ENCODE measurements around the gene AGPAT2. TPM values are rescaled to one million over a fixed set of nuclear protein-coding genes. Genes with fewer than 3 reads are reported as not detected.

AGPAT2 gene
- total RNA-seq, 4 donors from 2014 or later, result 28.8 to 43.6 (median 38.4) TPM

- H3K36me3 ChIP-seq, result peaks cover 0 to 17% of the 10 kb centered on the region in 2 donors
Observed at GRCh38 chr9:136717399-136717798, 30.1 kb upstream of the AGPAT2 start.

GRCh38 chr9:136714893-136715274 is 27.6 kb upstream of the AGPAT2 start:
- H3K36me3 ChIP-seq, result no peaks in the 10 kb centered on the region
- peak; percentile 16 for ATAC-seq
- no CpG with 5 or more reads among the region's 8 CpGs for WGBS, 2 donors (ENCODE audit: low coverage in 1 of 2)
- peak overlapping the region in 3 of 4 donors; percentile 42 to 80 (median 44) for H3K27ac ChIP-seq
- no peaks in the 10 kb centered on the region for H3K9me3 ChIP-seq
- peaks cover 51% of the 10 kb centered on the region for H3K27me3 ChIP-seq
- TF ChIP-seq POLR2A (IDR thresholded peaks at IDR 0.05), result no peak
- no peak for TF ChIP-seq EP300 (IDR thresholded peaks at IDR 0.05)
- no peak for TF ChIP-seq CTCF (IDR thresholded peaks at IDR 0.05)
- TF ChIP-seq POLR2AphosphoS5 (IDR thresholded peaks at IDR 0.05), result no peak
- H3K4me1 ChIP-seq, result peaks cover 0 to 41% (median 21%) of the 10 kb centered on the region in 3 donors
- no peak overlapping the region for H3K4me3 ChIP-seq

More at GRCh38 chr9:136717399-136717798, 30.1 kb upstream of the AGPAT2 start:
- no peaks in the 10 kb centered on the region for H3K9me3 ChIP-seq
- 66 to 100% methylated on average over 3 to 9 of the region's 16 CpGs for WGBS, 2 donors (ENCODE audit: low coverage in 1 of 2)
- H3K4me1 ChIP-seq, result peaks cover 0 to 57% (median 35%) of the 10 kb centered on the region in 3 donors
- peaks cover 35% of the 10 kb centered on the region for H3K27me3 ChIP-seq
- TF ChIP-seq POLR2AphosphoS5 (IDR thresholded peaks at IDR 0.05) (no peak), CTCF (IDR thresholded peaks at IDR 0.05) (no peak), POLR2A (IDR thresholded peaks at IDR 0.05) (no peak), EP300 (IDR thresholded peaks at IDR 0.05) (no peak)
- H3K4me3 ChIP-seq, result no peak overlapping the region
- H3K27ac ChIP-seq, result no peak overlapping the region
- ATAC-seq, result no peak

GRCh38 chr9:136714096-136714892 is 27.0 kb upstream of the AGPAT2 start:
- peak overlapping the region in 3 of 4 donors; percentile 42 to 80 (median 79) for H3K27ac ChIP-seq
- peaks cover 51% of the 10 kb centered on the region for H3K27me3 ChIP-seq
- peak; percentile 41 for ATAC-seq
- H3K9me3 ChIP-seq, result no peaks in the 10 kb centered on the region
- TF ChIP-seq POLR2A (IDR thresholded peaks at IDR 0.05) (no peak), POLR2AphosphoS5 (IDR thresholded peaks at IDR 0.05) (peak; percentile 21), EP300 (IDR thresholded peaks at IDR 0.05) (no peak), CTCF (IDR thresholded peaks at IDR 0.05) (no peak)
- peak overlapping the region in 1 of 2 donors; percentile 65 for H3K4me3 ChIP-seq
- 55 to 70% methylated on average over 2 to 6 of the region's 17 CpGs for WGBS, 2 donors (ENCODE audit: low coverage in 1 of 2)
- H3K36me3 ChIP-seq, result no peaks in the 10 kb centered on the region
- peaks cover 0 to 35% (median 15%) of the 10 kb centered on the region in 3 donors for H3K4me1 ChIP-seq

GRCh38 chr9:136713550-136713949 is 26.3 kb upstream of the AGPAT2 start:
- WGBS, 2 donors (ENCODE audit: low coverage in 1 of 2), result no CpG with 5 or more reads among the region's 8 CpGs
- Histone ChIP-seq H3K27me3 (peaks cover 51% of the 10 kb centered on the region), H3K4me3 (peak overlapping the region in 1 of 2 donors; percentile 65), H3K27ac (peak overlapping the region in 3 of 4 donors; percentile 42 to 80 (median 79)), H3K9me3 (no peaks in the 10 kb centered on the region), H3K36me3 (no peaks in the 10 kb centered on the region), H3K4me1 (peaks cover 0 to 28% (median 14%) of the 10 kb centered on the region in 3 donors)
- TF ChIP-seq CTCF (IDR thresholded peaks at IDR 0.05) (no peak), POLR2AphosphoS5 (IDR thresholded peaks at IDR 0.05) (no peak), EP300 (IDR thresholded peaks at IDR 0.05) (no peak), POLR2A (IDR thresholded peaks at IDR 0.05) (no peak)
- no peak for ATAC-seq

Measured in gastroesophageal sphincter (tissue), 4 donors.